Smooth muscle cell of the brain vasculature (primary cell): ENCODE measurements around the gene ZNF438.
A peak's percentile ranks its signal among the peaks of the same experiment; 100 is the strongest.
"Not testable (repeated sequence)": the region's sequence is repeated elsewhere in the genome, so short reads cannot be mapped to it uniquely, and the experiment has no call there.

ENCODE experiments used
- DNase-seq: peaks from one replicate; pipeline ENCODE4 v3.0.0-alpha.2; 2012; ENCODE audit warnings: low read depth, low spot score

The ZNF438 gene

GRCh38 chr10:31042670-31043069 lies 11.0 kb upstream of the ZNF438 start:
- no peak for DNase-seq

- no peak for DNase-seq
These were observed 9.3 kb upstream of the ZNF438 start for GRCh38 chr10:31041011-31041410.

- DNase-seq: not testable (repeated sequence)
These were observed 7.3 kb upstream of the ZNF438 start for GRCh38 chr10:31039006-31039405.

- no peak for DNase-seq
These were observed 6.1 kb upstream of the ZNF438 start for GRCh38 chr10:31037749-31038148.

- no peak for DNase-seq
These were observed 4.5 kb upstream of the ZNF438 start for GRCh38 chr10:31036209-31036608.

GRCh38 chr10:31035266-31035798 lies 3.7 kb upstream of the ZNF438 start:
- DNase-seq: no peak

GRCh38 chr10:31034098-31034909 lies 2.6 kb upstream of the ZNF438 start:
- DNase-seq: peak; percentile 43

GRCh38 chr10:31033147-31033546 lies 1.5 kb upstream of the ZNF438 start:
- DNase-seq: no peak

GRCh38 chr10:31032258-31033132 lies 830 bp upstream of the ZNF438 start:
- peak; percentile 75 for DNase-seq

GRCh38 chr10:31031205-31031557 lies 484 bp downstream of the ZNF438 start:
- no peak for DNase-seq

- no peak for DNase-seq
These were observed 865 bp downstream of the ZNF438 start for GRCh38 chr10:31030800-31031199.

GRCh38 chr10:31030260-31030659 lies 1.4 kb downstream of the ZNF438 start:
- DNase-seq: no peak

- no peak for DNase-seq
These were observed 3.6 kb downstream of the ZNF438 start for GRCh38 chr10:31028081-31028480.

GRCh38 chr10:31026279-31026678 lies 5.4 kb downstream of the ZNF438 start:
- not testable (repeated sequence) for DNase-seq

- DNase-seq: no peak
These were observed 6.5 kb downstream of the ZNF438 start for GRCh38 chr10:31025142-31025541.

GRCh38 chr10:31023558-31023957 lies 8.1 kb downstream of the ZNF438 start:
- DNase-seq: no peak

- no peak for DNase-seq
These were observed 11.5 kb downstream of the ZNF438 start for GRCh38 chr10:31020209-31020608.

GRCh38 chr10:31018962-31019361 lies 12.7 kb downstream of the ZNF438 start:
- DNase-seq: no peak

GRCh38 chr10:31018356-31018750 lies 13.3 kb downstream of the ZNF438 start:
- no peak for DNase-seq

GRCh38 chr10:31017534-31018355 lies 13.9 kb downstream of the ZNF438 start:
- DNase-seq: no peak

- DNase-seq: no peak
These were observed 17.3 kb downstream of the ZNF438 start for GRCh38 chr10:31014161-31014875.
